ENCODE measurements around the gene OR2H1. TPM values are rescaled to one million over a fixed set of nuclear protein-coding genes. Genes with fewer than 3 reads are reported as not detected.

The OR2H1 gene
- total RNA-seq, 1 donor from 2014 or later, result not detected

- H4K20me1 ChIP-seq (ENCODE audit: low read depth), result no peaks in the 10 kb centered on the region
- H2AFZ ChIP-seq (replicated peaks), result no peak overlapping the region
- Mint-ChIP-seq H3K9me3 (peaks cover 5% of the 10 kb centered on the region), H3K27ac (no peak overlapping the region), H3K27me3 (ENCODE audit: insufficient read depth, low read depth) (peaks cover 8% of the 10 kb centered on the region), H3K36me3 (peaks cover 2% of the 10 kb centered on the region), H3K4me3 (no peak overlapping the region), H3K4me1 (peaks cover 22% of the 10 kb centered on the region)
- no peaks in the 10 kb centered on the region for H3F3A ChIP-seq (ENCODE audit: low read depth)
- H3K4me2 ChIP-seq, result no peak overlapping the region
- TF ChIP-seq EZH2phosphoT487 (IDR thresholded peaks at IDR 0.05) (no peak), EZH2 (IDR thresholded peaks at IDR 0.05) (no peak)
- TF ChIP-seq, protein P1, sequence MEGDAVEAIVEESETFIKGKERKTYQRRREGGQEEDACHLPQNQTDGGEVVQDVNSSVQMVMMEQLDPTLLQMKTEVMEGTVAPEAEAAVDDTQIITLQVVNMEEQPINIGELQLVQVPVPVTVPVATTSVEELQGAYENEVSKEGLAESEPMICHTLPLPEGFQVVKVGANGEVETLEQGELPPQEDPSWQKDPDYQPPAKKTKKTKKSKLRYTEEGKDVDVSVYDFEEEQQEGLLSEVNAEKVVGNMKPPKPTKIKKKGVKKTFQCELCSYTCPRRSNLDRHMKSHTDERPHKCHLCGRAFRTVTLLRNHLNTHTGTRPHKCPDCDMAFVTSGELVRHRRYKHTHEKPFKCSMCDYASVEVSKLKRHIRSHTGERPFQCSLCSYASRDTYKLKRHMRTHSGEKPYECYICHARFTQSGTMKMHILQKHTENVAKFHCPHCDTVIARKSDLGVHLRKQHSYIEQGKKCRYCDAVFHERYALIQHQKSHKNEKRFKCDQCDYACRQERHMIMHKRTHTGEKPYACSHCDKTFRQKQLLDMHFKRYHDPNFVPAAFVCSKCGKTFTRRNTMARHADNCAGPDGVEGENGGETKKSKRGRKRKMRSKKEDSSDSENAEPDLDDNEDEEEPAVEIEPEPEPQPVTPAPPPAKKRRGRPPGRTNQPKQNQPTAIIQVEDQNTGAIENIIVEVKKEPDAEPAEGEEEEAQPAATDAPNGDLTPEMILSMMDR (IDR thresholded peaks at IDR 0.05), result no peak
- H3K79me2 ChIP-seq (ENCODE audit: low read depth), result no peaks in the 10 kb centered on the region
- no peak overlapping the region for H3K27ac ChIP-seq
- no peaks in the 10 kb centered on the region for H3K9me3 ChIP-seq (ENCODE audit: low read depth)
- no peak for DNase-seq (ENCODE audit: low spot score)
- H3K4me3 ChIP-seq, result no peak overlapping the region
- peaks cover 10% of the 10 kb centered on the region for H3K4me1 ChIP-seq
- no peak overlapping the region for H3K9ac ChIP-seq
- no peaks in the 10 kb centered on the region for H3K27me3 ChIP-seq
- H3K36me3 ChIP-seq, result no peaks in the 10 kb centered on the region
These were observed 52.3 kb downstream of the OR2H1 start for GRCh38 chr6:29509239-29509638.

GRCh38 chr6:29509711-29510110 is 52.8 kb downstream of the OR2H1 start:
- peaks cover 8% of the 10 kb centered on the region for H3K27me3 Mint-ChIP-seq (ENCODE audit: insufficient read depth, low read depth)
- no peaks in the 10 kb centered on the region for H3F3A ChIP-seq (ENCODE audit: low read depth)
- no peak overlapping the region for H2AFZ ChIP-seq (replicated peaks)
- no peaks in the 10 kb centered on the region for H3K27me3 ChIP-seq
- no peak overlapping the region for H3K27ac Mint-ChIP-seq
- H3K4me3 ChIP-seq, result no peak overlapping the region
- no peaks in the 10 kb centered on the region for H3K36me3 ChIP-seq
- no peak for DNase-seq (ENCODE audit: low spot score)
- TF ChIP-seq, protein P1 (IDR thresholded peaks at IDR 0.05), result no peak
- TF ChIP-seq EZH2 (IDR thresholded peaks at IDR 0.05), result no peak
- no peak for TF ChIP-seq EZH2phosphoT487 (IDR thresholded peaks at IDR 0.05)
- H3K27ac ChIP-seq, result no peak overlapping the region
- no peak overlapping the region for H3K4me2 ChIP-seq
- peaks cover 5% of the 10 kb centered on the region for H3K9me3 Mint-ChIP-seq
- no peaks in the 10 kb centered on the region for H3K9me3 ChIP-seq (ENCODE audit: low read depth)
- H3K36me3 Mint-ChIP-seq, result peaks cover 2% of the 10 kb centered on the region
- no peaks in the 10 kb centered on the region for H3K79me2 ChIP-seq (ENCODE audit: low read depth)
- no peaks in the 10 kb centered on the region for H4K20me1 ChIP-seq (ENCODE audit: low read depth)
- H3K4me1 Mint-ChIP-seq, result peaks cover 22% of the 10 kb centered on the region
- H3K4me3 Mint-ChIP-seq, result no peak overlapping the region
- H3K4me1 ChIP-seq, result peaks cover 10% of the 10 kb centered on the region
- no peak overlapping the region for H3K9ac ChIP-seq

DNA sequence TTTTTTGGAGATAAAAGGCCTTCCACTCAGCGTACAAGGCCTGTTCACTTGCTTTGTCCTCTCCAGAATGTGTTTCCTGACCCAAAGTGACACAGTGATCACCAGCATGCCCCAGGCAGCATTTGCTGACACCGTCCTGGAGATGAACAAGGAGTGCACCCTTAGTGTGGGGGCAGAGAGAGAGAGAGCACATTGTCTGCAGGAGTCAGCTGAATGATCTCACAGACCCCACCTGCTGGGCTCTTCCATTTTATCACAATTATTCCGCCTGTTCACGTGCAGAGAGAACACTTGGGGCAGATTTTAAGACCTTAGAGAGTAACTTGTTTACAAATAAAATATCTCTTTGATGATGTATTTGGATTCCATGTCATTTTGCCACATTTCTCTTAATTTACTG is 53.2 kb downstream of the OR2H1 start:
- Histone ChIP-seq H2AFZ (replicated peaks) (no peak overlapping the region), H3K9me3 (ENCODE audit: low read depth) (no peaks in the 10 kb centered on the region), H3K4me2 (peak overlapping the region; percentile 53), H3K4me3 (no peak overlapping the region), H3K79me2 (ENCODE audit: low read depth) (no peaks in the 10 kb centered on the region), H3K27me3 (no peaks in the 10 kb centered on the region), H3F3A (ENCODE audit: low read depth) (no peaks in the 10 kb centered on the region), H3K27ac (no peak overlapping the region), H3K36me3 (no peaks in the 10 kb centered on the region), H4K20me1 (ENCODE audit: low read depth) (no peaks in the 10 kb centered on the region), H3K9ac (no peak overlapping the region), H3K4me1 (peaks cover 10% of the 10 kb centered on the region)
- Mint-ChIP-seq H3K4me1 (peaks cover 22% of the 10 kb centered on the region), H3K27ac (peak overlapping the region; percentile 90), H3K27me3 (ENCODE audit: insufficient read depth, low read depth) (peaks cover 5% of the 10 kb centered on the region), H3K4me3 (peak overlapping the region; percentile 60), H3K36me3 (peaks cover 2% of the 10 kb centered on the region), H3K9me3 (peaks cover 7% of the 10 kb centered on the region)
- peak; percentile 48 for DNase-seq (ENCODE audit: low spot score)
- TF ChIP-seq, protein P1 (IDR thresholded peaks at IDR 0.05), result no peak
- TF ChIP-seq EZH2phosphoT487 (IDR thresholded peaks at IDR 0.05), result no peak
- no peak for TF ChIP-seq EZH2 (IDR thresholded peaks at IDR 0.05)
